IgD-negative memory B cell (primary cell): Measurements from ENCODE around the gene LAMTOR1. TPM values are rescaled to one million over a fixed set of nuclear protein-coding genes. Genes with fewer than 3 reads are reported as not detected.
A peak's percentile ranks its signal among the peaks of the same experiment; 100 is the strongest.

Experiments
- H3K27ac Mint-ChIP-seq, 3 donors: one replicate each; pipeline ENCODE4 v1.8.0; 2020 to 2022; ENCODE audit warnings: mild to moderate bottlenecking in 3 of 3, mixed read lengths in 3 of 3, moderate library complexity in 1 of 3
- H3K27me3 Mint-ChIP-seq: one replicate; pipeline ENCODE4 v1.8.0; 2021; ENCODE audit warnings: mixed read lengths
- H3K36me3 Mint-ChIP-seq: one replicate; pipeline ENCODE4 v1.8.0; 2020; ENCODE audit warnings: mild to moderate bottlenecking, mixed read lengths
- H3K4me1 Mint-ChIP-seq, 3 donors: one replicate each; pipeline ENCODE4 v1.8.0; 2020 to 2022; ENCODE audit warnings: mixed read lengths in 3 of 3, mild to moderate bottlenecking in 1 of 3
- H3K4me3 Mint-ChIP-seq, 4 donors: one replicate each; pipeline ENCODE4 v1.8.0; 2020 to 2022; ENCODE audit warnings: mild to moderate bottlenecking in 4 of 4, mixed read lengths in 4 of 4, moderate library complexity in 3 of 4
- H3K9me3 Mint-ChIP-seq, 3 donors: one replicate each; pipeline ENCODE4 v1.8.0; 2020 to 2021; ENCODE audit warnings: mixed read lengths in 3 of 3, mild to moderate bottlenecking in 1 of 3
- polyA plus RNA-seq: library from polyadenylated mRNA; unstranded; fragments of 300-500 nt; fragmentation: Illumina TruSeq; gene quantifications from one replicate; pipeline ENCODE4 v1.2.3, GENCODE V29; 2021

LAMTOR1 gene
- polyA plus RNA-seq, 1 donor from 2014 or later = 111 TPM

DNA sequence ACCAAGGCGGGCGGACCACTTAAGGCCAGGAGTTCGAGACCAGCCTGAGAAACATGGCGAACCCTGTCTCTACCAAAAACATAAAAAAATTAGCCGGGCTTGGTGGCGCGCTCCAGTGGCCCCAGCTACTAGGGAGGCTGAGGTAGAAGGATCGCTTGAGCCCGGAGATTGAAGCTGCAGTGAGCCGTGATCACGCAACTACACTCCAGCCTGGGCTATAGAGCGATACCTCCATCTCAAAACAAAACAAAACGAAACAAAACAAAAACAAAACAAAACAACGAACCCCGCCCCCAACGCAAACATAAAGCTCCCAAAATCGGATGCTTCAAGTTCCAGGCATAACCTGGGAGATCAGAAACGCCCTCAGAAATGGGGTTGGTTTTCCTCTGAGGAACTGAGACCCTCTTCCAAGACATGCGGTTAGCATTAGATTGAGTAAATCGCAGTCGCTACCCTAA lies 21.9 kb downstream of the LAMTOR1 start:
- H3K27me3 Mint-ChIP-seq = peaks cover 1% of the 10 kb centered on the region
- peaks cover 28 to 29% (median 29%) of the 10 kb centered on the region in 3 donors for H3K4me1 Mint-ChIP-seq
- no peaks in the 10 kb centered on the region for H3K9me3 Mint-ChIP-seq
- H3K27ac Mint-ChIP-seq = peak overlapping the region; percentile 92 to 98 (median 92)
- no peaks in the 10 kb centered on the region for H3K36me3 Mint-ChIP-seq
- peak overlapping the region; percentile 86 to 96 (median 92) for H3K4me3 Mint-ChIP-seq

DNA sequence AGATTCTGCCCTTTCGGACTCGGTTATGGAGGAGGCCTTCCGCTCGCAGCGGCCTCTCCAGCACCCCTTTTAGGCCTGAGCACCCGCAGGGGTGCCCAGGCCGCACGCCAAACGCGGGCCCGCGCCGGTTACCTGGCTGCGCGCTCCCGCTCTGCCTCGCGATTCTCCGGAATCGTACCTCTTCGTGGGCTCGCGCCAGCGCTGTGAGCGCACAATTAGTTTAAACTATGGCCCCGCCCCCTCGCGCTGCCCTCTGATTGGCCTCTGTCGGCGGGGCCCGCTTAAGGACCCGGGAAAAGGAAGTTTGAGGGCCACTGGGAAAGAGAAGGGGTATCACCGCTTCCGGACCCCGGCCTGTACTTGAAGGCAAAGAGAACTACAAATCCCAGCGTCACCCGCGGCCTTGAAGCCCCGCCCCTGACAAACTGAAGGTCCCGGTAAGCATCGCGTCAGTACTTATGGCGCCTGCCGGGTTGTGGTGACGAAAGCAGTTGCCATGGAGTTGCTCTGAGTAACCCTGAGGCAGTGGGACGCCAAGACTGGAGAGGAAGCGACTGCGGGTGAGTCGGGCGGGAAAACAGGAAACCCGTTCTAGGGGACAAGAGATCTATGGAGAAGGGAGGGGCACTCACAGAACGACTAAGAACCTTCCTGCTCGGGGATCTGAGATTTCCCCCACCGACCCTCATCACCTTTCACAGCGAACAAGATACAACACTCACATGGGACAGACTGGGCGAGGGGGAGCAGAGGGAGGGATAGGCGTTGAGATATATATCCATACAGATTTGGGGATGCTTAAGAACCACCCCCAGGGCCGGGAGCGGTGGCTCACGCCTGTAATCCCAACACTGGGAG lies 22.5 kb downstream of the LAMTOR1 start, which contains the start of the genes LRRC51 and NUMA1:
LRRC51 (plus strand) TSS at position 525 of the 858 bp plus-strand sequence. CDS start 8,234 bp downstream, outside the sequence.
NUMA1 (minus strand) TSS at position 217 of the 858 bp plus-strand sequence. CDS start 44,599 bp downstream, outside the sequence.
- no peaks in the 10 kb centered on the region for H3K36me3 Mint-ChIP-seq
- H3K4me1 Mint-ChIP-seq = peaks cover 29 to 31% (median 30%) of the 10 kb centered on the region in 3 donors
- H3K27ac Mint-ChIP-seq = peak within 1 kb of the TSS; percentile 92 to 98 (median 92)
- peaks cover 1% of the 10 kb centered on the region for H3K27me3 Mint-ChIP-seq
- peak within 1 kb of the TSS; percentile 86 to 96 (median 92) for H3K4me3 Mint-ChIP-seq
- no peaks in the 10 kb centered on the region for H3K9me3 Mint-ChIP-seq

- H3K4me3 Mint-ChIP-seq = peak overlapping the region; percentile 86 to 96 (median 92)
- no peaks in the 10 kb centered on the region for H3K9me3 Mint-ChIP-seq
- H3K27ac Mint-ChIP-seq = peak overlapping the region; percentile 90 to 98 (median 92)
- H3K36me3 Mint-ChIP-seq = no peaks in the 10 kb centered on the region
- H3K27me3 Mint-ChIP-seq = peaks cover 1% of the 10 kb centered on the region
- H3K4me1 Mint-ChIP-seq = peaks cover 29 to 38% (median 34%) of the 10 kb centered on the region in 3 donors
Measured at GRCh38 chr11:72079819-72080325, 23.2 kb downstream of the LAMTOR1 start.

- Mint-ChIP-seq H3K4me1 (peaks cover 31 to 38% (median 35%) of the 10 kb centered on the region in 3 donors), H3K27ac (no peak overlapping the region), H3K27me3 (peaks cover 1% of the 10 kb centered on the region), H3K36me3 (no peaks in the 10 kb centered on the region), H3K9me3 (no peaks in the 10 kb centered on the region), H3K4me3 (peak overlapping the region in 3 of 4 donors; percentile 1 to 76 (median 74))
Measured at GRCh38 chr11:72078477-72078876, 24.6 kb downstream of the LAMTOR1 start.

DNA sequence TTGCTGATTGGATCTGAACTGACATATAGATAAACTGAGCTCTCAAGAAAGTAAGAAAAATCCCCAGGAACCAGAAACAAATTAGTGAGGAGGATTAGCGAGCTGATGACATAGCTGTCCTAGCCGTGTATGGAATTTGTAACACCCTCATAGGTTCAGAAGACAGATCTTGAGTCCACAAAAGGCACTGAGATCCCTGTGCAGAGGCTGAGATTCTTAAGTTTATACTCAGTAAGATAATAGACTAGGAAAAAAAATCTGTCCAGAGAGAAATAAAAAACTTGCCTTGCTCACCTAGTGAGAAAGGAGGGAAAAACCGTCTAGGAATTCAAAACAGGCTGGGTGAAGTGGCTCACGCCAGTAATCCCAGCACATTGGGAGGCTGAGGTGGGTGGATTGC lies 27.3 kb downstream of the LAMTOR1 start:
- Mint-ChIP-seq H3K9me3 (no peaks in the 10 kb centered on the region), H3K4me3 (peak overlapping the region in 1 of 4 donors; percentile 64), H3K4me1 (peaks cover 23 to 36% (median 26%) of the 10 kb centered on the region in 3 donors), H3K27me3 (peaks cover 1% of the 10 kb centered on the region), H3K36me3 (no peaks in the 10 kb centered on the region), H3K27ac (peak overlapping the region in 1 of 3 donors; percentile 14)

DNA sequence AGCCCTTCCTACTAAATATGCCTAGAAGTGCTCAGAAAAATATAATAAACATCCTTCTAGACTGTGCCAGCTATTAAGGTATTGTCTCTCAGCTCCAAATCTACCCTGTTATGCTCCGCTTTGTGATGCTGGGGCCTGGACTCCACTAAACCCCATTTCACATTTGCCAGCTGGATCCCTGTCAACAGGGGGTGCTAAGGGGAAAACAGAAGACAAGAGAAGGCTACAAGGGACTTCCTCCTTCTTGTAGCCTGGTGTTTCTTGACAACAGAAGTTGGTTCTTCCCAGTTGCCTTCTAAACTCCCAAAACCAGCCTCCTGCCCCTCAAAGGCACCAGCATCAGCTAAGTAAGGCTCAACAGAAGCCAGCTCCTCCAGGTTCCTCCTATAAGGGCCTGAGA lies 28.0 kb downstream of the LAMTOR1 start:
- H3K27ac Mint-ChIP-seq = peak overlapping the region in 1 of 3 donors; percentile 14
- no peaks in the 10 kb centered on the region for H3K27me3 Mint-ChIP-seq
- peaks cover 24 to 34% (median 25%) of the 10 kb centered on the region in 3 donors for H3K4me1 Mint-ChIP-seq
- H3K4me3 Mint-ChIP-seq = peak overlapping the region in 1 of 4 donors; percentile 64
- no peaks in the 10 kb centered on the region for H3K9me3 Mint-ChIP-seq
- no peaks in the 10 kb centered on the region for H3K36me3 Mint-ChIP-seq

DNA sequence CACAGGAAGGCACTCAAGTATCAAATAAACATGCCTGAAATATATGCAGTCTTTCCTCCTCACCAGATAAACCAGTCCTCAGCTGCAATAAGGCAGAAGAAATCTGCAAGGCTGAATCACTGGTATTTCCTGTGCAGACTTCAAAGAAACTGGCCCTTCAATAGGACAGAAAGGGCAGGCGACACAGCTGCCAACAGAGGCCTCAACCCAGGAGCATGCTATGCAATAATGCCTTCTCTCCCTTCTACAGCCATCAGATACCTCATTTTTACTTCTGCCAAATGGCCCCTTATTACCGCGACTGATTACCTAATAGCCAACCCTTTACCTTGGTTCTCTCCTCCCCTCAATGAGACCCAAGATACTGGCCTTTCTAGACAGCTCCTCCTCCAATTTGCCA lies 30.7 kb downstream of the LAMTOR1 start:
- peaks cover 24 to 39% (median 26%) of the 10 kb centered on the region in 3 donors for H3K4me1 Mint-ChIP-seq
- no peaks in the 10 kb centered on the region for H3K27me3 Mint-ChIP-seq
- no peaks in the 10 kb centered on the region for H3K9me3 Mint-ChIP-seq
- H3K27ac Mint-ChIP-seq = no peak overlapping the region
- H3K4me3 Mint-ChIP-seq = no peak overlapping the region
- no peaks in the 10 kb centered on the region for H3K36me3 Mint-ChIP-seq

DNA sequence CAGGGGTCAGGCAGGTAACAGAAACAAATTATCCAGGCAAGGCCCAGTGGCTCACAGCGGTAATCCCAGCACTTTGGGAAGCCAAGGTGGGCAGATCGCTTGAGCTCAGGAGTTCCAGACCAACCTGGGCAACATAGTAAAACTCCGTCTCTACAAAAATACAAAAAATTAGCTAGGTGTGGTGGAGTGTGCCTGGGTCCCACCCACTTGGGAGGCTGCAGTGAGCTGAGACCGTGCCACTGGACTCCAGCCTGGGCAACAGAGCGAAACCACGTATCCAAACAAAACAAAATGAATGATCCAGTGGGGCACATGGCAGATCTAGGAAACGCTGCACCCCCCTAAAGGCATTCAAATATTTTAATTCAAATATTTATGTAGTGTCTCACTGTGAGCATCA lies 32.6 kb downstream of the LAMTOR1 start:
- Mint-ChIP-seq H3K36me3 (no peaks in the 10 kb centered on the region), H3K27me3 (no peaks in the 10 kb centered on the region), H3K27ac (peak overlapping the region in 1 of 3 donors; percentile 53), H3K4me3 (peak overlapping the region in 1 of 4 donors; percentile 7), H3K9me3 (no peaks in the 10 kb centered on the region), H3K4me1 (peaks cover 17 to 29% (median 19%) of the 10 kb centered on the region in 3 donors)

DNA sequence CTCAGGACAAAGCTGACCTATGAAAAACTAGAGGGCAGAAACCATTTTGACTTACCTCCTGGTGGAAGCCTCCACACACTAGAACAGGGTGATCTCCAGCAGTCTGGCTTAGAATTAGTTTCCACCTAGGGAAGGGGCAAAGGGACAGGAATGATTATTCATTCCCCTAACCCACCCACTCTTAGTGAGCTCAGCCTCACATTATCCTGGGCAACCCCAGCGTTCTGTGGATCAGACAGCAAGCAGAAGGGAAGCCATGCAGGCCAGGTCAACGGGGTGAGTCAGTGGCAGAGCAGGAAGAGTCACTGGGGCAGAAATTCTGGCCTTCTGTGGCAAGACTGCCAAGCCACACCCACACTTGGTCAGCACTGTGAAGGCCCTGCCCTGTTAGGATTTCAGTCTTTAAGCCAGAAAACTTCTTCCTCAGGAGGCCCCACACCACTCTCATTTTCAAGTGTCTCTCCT lies 33.3 kb downstream of the LAMTOR1 start:
- Mint-ChIP-seq H3K27ac (peak overlapping the region in 2 of 3 donors; percentile 15 to 53), H3K27me3 (no peaks in the 10 kb centered on the region), H3K36me3 (no peaks in the 10 kb centered on the region), H3K4me3 (peak overlapping the region in 2 of 4 donors; percentile 2 to 7), H3K9me3 (no peaks in the 10 kb centered on the region), H3K4me1 (peaks cover 16 to 23% (median 17%) of the 10 kb centered on the region in 3 donors)

DNA sequence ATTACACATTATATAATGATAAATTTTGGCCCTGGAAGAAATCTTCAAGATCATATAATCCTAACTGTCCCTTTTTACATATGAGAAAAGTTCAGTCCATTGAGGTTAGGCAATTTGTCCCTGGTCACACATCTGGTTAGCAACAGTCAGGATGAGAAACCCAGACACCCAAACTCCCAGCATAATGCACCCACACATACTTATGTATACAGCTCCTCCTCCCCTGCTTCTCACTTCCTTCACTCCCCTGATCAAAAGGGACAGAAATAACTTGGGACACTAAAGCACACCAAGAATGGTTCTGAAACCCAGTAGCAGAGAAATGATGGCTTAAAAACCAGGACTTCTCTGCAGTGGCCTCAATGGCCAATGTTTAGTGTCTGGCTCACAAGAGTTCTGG lies 33.9 kb downstream of the LAMTOR1 start:
- Mint-ChIP-seq H3K36me3 (no peaks in the 10 kb centered on the region), H3K27ac (peak overlapping the region in 1 of 3 donors; percentile 38), H3K27me3 (no peaks in the 10 kb centered on the region), H3K4me3 (peak overlapping the region in 1 of 4 donors; percentile 2), H3K4me1 (peaks cover 16 to 23% (median 16%) of the 10 kb centered on the region in 3 donors), H3K9me3 (no peaks in the 10 kb centered on the region)

- no peaks in the 10 kb centered on the region for H3K9me3 Mint-ChIP-seq
- H3K4me3 Mint-ChIP-seq = no peak overlapping the region
- H3K27ac Mint-ChIP-seq = no peak overlapping the region
- peaks cover 14 to 23% (median 16%) of the 10 kb centered on the region in 3 donors for H3K4me1 Mint-ChIP-seq
- no peaks in the 10 kb centered on the region for H3K27me3 Mint-ChIP-seq
- H3K36me3 Mint-ChIP-seq = no peaks in the 10 kb centered on the region
Measured at GRCh38 chr11:72067676-72068075, 35.4 kb downstream of the LAMTOR1 start.

DNA sequence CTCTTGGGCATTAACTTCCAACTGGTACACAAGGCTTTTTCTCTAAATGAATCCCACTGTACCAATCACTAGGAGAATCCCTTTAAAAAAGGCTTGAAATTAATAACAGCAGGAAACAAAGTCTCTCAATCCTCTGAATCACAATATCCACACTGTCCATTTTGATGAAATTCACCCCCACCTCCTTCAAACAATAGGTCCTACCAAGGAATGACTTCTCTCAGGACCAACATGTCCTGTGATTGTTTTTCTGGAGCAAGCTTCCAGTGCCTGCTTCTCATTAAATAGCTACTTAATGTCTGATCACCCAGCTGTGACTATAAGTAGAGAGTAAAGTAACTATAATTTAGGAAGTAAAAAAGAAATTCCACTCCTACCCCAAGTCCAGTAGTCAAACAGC lies 35.8 kb downstream of the LAMTOR1 start:
- Mint-ChIP-seq H3K27me3 (no peaks in the 10 kb centered on the region), H3K4me1 (peaks cover 14 to 23% (median 16%) of the 10 kb centered on the region in 3 donors), H3K36me3 (no peaks in the 10 kb centered on the region), H3K4me3 (no peak overlapping the region), H3K9me3 (no peaks in the 10 kb centered on the region), H3K27ac (no peak overlapping the region)

DNA sequence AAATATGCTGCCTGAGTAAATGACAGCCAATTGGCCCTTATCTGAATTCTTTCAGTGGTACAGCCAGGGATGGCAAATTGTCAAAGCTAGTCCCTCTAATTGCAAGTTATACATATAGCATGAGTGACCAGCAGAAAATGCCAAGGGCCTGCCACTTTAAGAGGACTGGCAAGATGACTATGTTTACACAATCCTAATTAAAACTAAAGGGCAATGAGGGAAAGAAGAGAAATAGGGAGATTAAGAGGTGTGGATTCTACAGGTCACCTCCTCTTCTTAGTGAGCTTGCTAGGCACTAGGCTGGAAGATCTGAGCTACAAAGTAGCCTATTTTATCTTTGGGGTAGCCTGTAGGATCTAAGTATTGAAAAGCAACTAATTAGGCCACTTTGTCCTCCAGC lies 36.2 kb downstream of the LAMTOR1 start:
- H3K27ac Mint-ChIP-seq = no peak overlapping the region
- H3K9me3 Mint-ChIP-seq = no peaks in the 10 kb centered on the region
- no peaks in the 10 kb centered on the region for H3K27me3 Mint-ChIP-seq
- no peak overlapping the region for H3K4me3 Mint-ChIP-seq
- peaks cover 16 to 26% (median 20%) of the 10 kb centered on the region in 3 donors for H3K4me1 Mint-ChIP-seq
- peaks cover 3% of the 10 kb centered on the region for H3K36me3 Mint-ChIP-seq

- peak overlapping the region; percentile 2 to 70 (median 66) for H3K4me3 Mint-ChIP-seq
Measured at GRCh38 chr11:72061739-72062396, 41.2 kb downstream of the LAMTOR1 start.

More at GRCh38 chr11:72061739-72062396, 41.2 kb downstream of the LAMTOR1 start:
- Mint-ChIP-seq H3K27ac (peak overlapping the region; percentile 12 to 97 (median 83)), H3K27me3 (no peaks in the 10 kb centered on the region), H3K36me3 (peaks cover 4% of the 10 kb centered on the region), H3K9me3 (no peaks in the 10 kb centered on the region), H3K4me1 (peaks cover 5 to 7% (median 6%) of the 10 kb centered on the region in 3 donors)
